Progenitor cell of endocrine pancreas (in vitro differentiated cells): ENCODE data around the gene ZNF555. TPM values are rescaled to one million over a fixed set of nuclear protein-coding genes. Genes with fewer than 3 reads are reported as not detected.
A peak's percentile ranks its signal among the peaks of the same experiment; 100 is the strongest.

Experiments used
- DNase-seq: peaks from one replicate; pipeline ENCODE4 v3.0.0; 2021; ENCODE audit warnings: low spot score; ENCODE audit not compliant: unreplicated experiment
- H3K27ac Mint-ChIP-seq: 2 replicates; pipeline ENCODE4 v1.8.0; 2021; ENCODE audit warnings: mild to moderate bottlenecking, moderate library complexity, mixed read lengths
- H3K27me3 Mint-ChIP-seq: 2 replicates; pipeline ENCODE4 v1.8.0; 2021; ENCODE audit warnings: mixed read lengths
- H3K36me3 Mint-ChIP-seq: 2 replicates; pipeline ENCODE4 v1.8.0; 2022; ENCODE audit warnings: mixed read lengths; ENCODE audit not compliant: insufficient read depth
- H3K4me1 Mint-ChIP-seq: 2 replicates; pipeline ENCODE4 v1.8.0; 2021; ENCODE audit warnings: low read depth, mixed read lengths
- H3K4me3 Mint-ChIP-seq: 2 replicates; pipeline ENCODE4 v1.8.0; 2021; ENCODE audit warnings: low read depth, mild to moderate bottlenecking, moderate library complexity, mixed read lengths
- H3K9me3 Mint-ChIP-seq: 2 replicates; pipeline ENCODE4 v1.8.0; 2021; ENCODE audit warnings: low read depth, mixed read lengths
- CTCF ChIP-seq: fragments of 200-600 bp; sonication (generic); IDR thresholded peaks from one replicate; pipeline ENCODE4 v1.5.0; 2021; ENCODE audit warnings: antibody characterized with exemption, mild to moderate bottlenecking; ENCODE audit not compliant: unreplicated experiment
- total RNA-seq: library from RNA; stranded (reverse); gene quantifications from 2 replicates; pipeline ENCODE4 v1.2.1, GENCODE V29; 2021

The ZNF555 gene
- total RNA-seq, 1 donor from 2014 or later, result 13.7 TPM

- Mint-ChIP-seq H3K27ac (peak overlapping the region; percentile 78), H3K36me3 (peaks cover 76% of the 10 kb centered on the region), H3K4me3 (no peak overlapping the region), H3K4me1 (no peaks in the 10 kb centered on the region), H3K9me3 (peaks cover 45% of the 10 kb centered on the region), H3K27me3 (no peaks in the 10 kb centered on the region)
- TF ChIP-seq CTCF, result no peak
- DNase-seq, result no peak
Measured at GRCh38 chr19:2834294-2834871, 6.9 kb upstream of the ZNF555 start.

GRCh38 chr19:2837430-2837829 is 3.8 kb upstream of the ZNF555 start:
- no peak for DNase-seq
- H3K4me1 Mint-ChIP-seq, result peaks cover 4% of the 10 kb centered on the region
- H3K36me3 Mint-ChIP-seq, result peaks cover 58% of the 10 kb centered on the region
- peaks cover 35% of the 10 kb centered on the region for H3K9me3 Mint-ChIP-seq
- H3K4me3 Mint-ChIP-seq, result no peak overlapping the region
- no peak overlapping the region for H3K27ac Mint-ChIP-seq
- TF ChIP-seq CTCF, result no peak
- no peaks in the 10 kb centered on the region for H3K27me3 Mint-ChIP-seq

- DNase-seq, result no peak
- peak overlapping the region; percentile 84 for H3K4me3 Mint-ChIP-seq
- H3K9me3 Mint-ChIP-seq, result peaks cover 17% of the 10 kb centered on the region
Measured at GRCh38 chr19:2841855-2842574, 740 bp downstream of the ZNF555 start.

GRCh38 chr19:2845107-2845506 is 3.8 kb downstream of the ZNF555 start:
- Mint-ChIP-seq H3K4me3 (no peak overlapping the region), H3K27ac (no peak overlapping the region), H3K36me3 (peaks cover 52% of the 10 kb centered on the region), H3K9me3 (peaks cover 26% of the 10 kb centered on the region), H3K4me1 (peaks cover 5% of the 10 kb centered on the region), H3K27me3 (no peaks in the 10 kb centered on the region)
- no peak for TF ChIP-seq CTCF
- DNase-seq, result no peak

More at GRCh38 chr19:2841855-2842574, 740 bp downstream of the ZNF555 start:
- H3K27ac Mint-ChIP-seq, result peak overlapping the region; percentile 89
- TF ChIP-seq CTCF, result no peak
- H3K27me3 Mint-ChIP-seq, result no peaks in the 10 kb centered on the region
- peaks cover 47% of the 10 kb centered on the region for H3K36me3 Mint-ChIP-seq
- H3K4me1 Mint-ChIP-seq, result peaks cover 5% of the 10 kb centered on the region

- Mint-ChIP-seq H3K36me3 (peaks cover 62% of the 10 kb centered on the region), H3K4me1 (peaks cover 5% of the 10 kb centered on the region), H3K27me3 (no peaks in the 10 kb centered on the region), H3K4me3 (no peak overlapping the region), H3K9me3 (peaks cover 35% of the 10 kb centered on the region), H3K27ac (no peak overlapping the region)
- no peak for TF ChIP-seq CTCF
- DNase-seq, result no peak
Measured at GRCh38 chr19:2846180-2846894, 5.1 kb downstream of the ZNF555 start.
